CD4-positive, alpha-beta T cell treated with Interleukin-15 for 1 hour (primary cell): ENCODE data around the gene SLC1A2.

Source experiments
- DNase-seq: peaks from one replicate; pipeline ENCODE4 v3.0.0-alpha.2; 2020

SLC1A2 gene

GRCh38 chr11:35375332-35376117 lies 43.8 kb downstream of the SLC1A2 start:
- no peak for DNase-seq

GRCh38 chr11:35373284-35373933 lies 45.9 kb downstream of the SLC1A2 start:
- DNase-seq: no peak

- DNase-seq: no peak
These were observed 46.6 kb downstream of the SLC1A2 start for GRCh38 chr11:35372565-35373283.

- no peak for DNase-seq
These were observed 51.9 kb downstream of the SLC1A2 start for GRCh38 chr11:35367491-35367890.

- DNase-seq: no peak
These were observed 52.6 kb downstream of the SLC1A2 start for GRCh38 chr11:35366798-35367197.

- DNase-seq: no peak
These were observed 53.4 kb downstream of the SLC1A2 start for GRCh38 chr11:35365961-35366360.

GRCh38 chr11:35365395-35365794 lies 54.0 kb downstream of the SLC1A2 start:
- DNase-seq: no peak

- DNase-seq: no peak
These were observed 55.2 kb downstream of the SLC1A2 start for GRCh38 chr11:35363854-35364780.

- no peak for DNase-seq
These were observed 56.0 kb downstream of the SLC1A2 start for GRCh38 chr11:35363246-35363801.

- no peak for DNase-seq
These were observed 56.8 kb downstream of the SLC1A2 start for GRCh38 chr11:35362521-35362980.

- no peak for DNase-seq
These were observed 59.3 kb downstream of the SLC1A2 start for GRCh38 chr11:35360055-35360530.

- DNase-seq: no peak
These were observed 59.9 kb downstream of the SLC1A2 start for GRCh38 chr11:35359321-35360054.

GRCh38 chr11:35358391-35358790 lies 61.0 kb downstream of the SLC1A2 start:
- DNase-seq: no peak

GRCh38 chr11:35357923-35358322 lies 61.4 kb downstream of the SLC1A2 start:
- DNase-seq: no peak

GRCh38 chr11:35355102-35355749 lies 64.1 kb downstream of the SLC1A2 start:
- no peak for DNase-seq

GRCh38 chr11:35354644-35355043 lies 64.7 kb downstream of the SLC1A2 start:
- no peak for DNase-seq

- DNase-seq: no peak
These were observed 67.1 kb downstream of the SLC1A2 start for GRCh38 chr11:35352077-35352888.

- DNase-seq: no peak
These were observed 69.5 kb downstream of the SLC1A2 start for GRCh38 chr11:35349897-35350296.

- no peak for DNase-seq
These were observed 70.3 kb downstream of the SLC1A2 start for GRCh38 chr11:35348898-35349687.
